ENCODE results near the gene FBXO3.
A peak's percentile ranks its signal among the peaks of the same experiment; 100 is the strongest.

FBXO3 gene

GRCh38 chr11:33701302-33702230 lies 72.8 kb downstream of the FBXO3 start:
- DNase-seq (ENCODE audit: low spot score) = no peak

- peak; percentile 96 for DNase-seq (ENCODE audit: low spot score)
Observed at GRCh38 chr11:33700502-33701271, 73.6 kb downstream of the FBXO3 start, which contains the start of gene C11orf91. Gene C11orf91, minus strand, starts transcription at chr11:33700826. Its CDS starts 86 bp downstream, at chr11:33700740.

GRCh38 chr11:33700063-33700501 lies 74.2 kb downstream of the FBXO3 start:
- no peak for DNase-seq (ENCODE audit: low spot score)

GRCh38 chr11:33699515-33700062 lies 74.7 kb downstream of the FBXO3 start:
- no peak for DNase-seq (ENCODE audit: low spot score)

GRCh38 chr11:33698921-33699320 lies 75.4 kb downstream of the FBXO3 start:
- DNase-seq (ENCODE audit: low spot score) = no peak

GRCh38 chr11:33697997-33698396 lies 76.3 kb downstream of the FBXO3 start:
- no peak for DNase-seq (ENCODE audit: low spot score)

GRCh38 chr11:33696931-33697638 lies 77.2 kb downstream of the FBXO3 start:
- no peak for DNase-seq (ENCODE audit: low spot score)

- DNase-seq (ENCODE audit: low spot score) = no peak
Observed at GRCh38 chr11:33696411-33696810, 77.9 kb downstream of the FBXO3 start.

- DNase-seq (ENCODE audit: low spot score) = no peak
Observed at GRCh38 chr11:33695051-33695566, 79.2 kb downstream of the FBXO3 start.

- no peak for DNase-seq (ENCODE audit: low spot score)
Observed at GRCh38 chr11:33694346-33695050, 79.8 kb downstream of the FBXO3 start.

GRCh38 chr11:33692541-33692940 lies 81.8 kb downstream of the FBXO3 start:
- no peak for DNase-seq (ENCODE audit: low spot score)

- no peak for DNase-seq (ENCODE audit: low spot score)
Observed at GRCh38 chr11:33692013-33692504, 82.3 kb downstream of the FBXO3 start.

- no peak for DNase-seq (ENCODE audit: low spot score)
Observed at GRCh38 chr11:33691066-33691864, 83.1 kb downstream of the FBXO3 start.
